GDM1 (cell line): ENCODE data around the gene SIGLEC12.
"Not testable (repeated sequence)": the region's sequence is repeated elsewhere in the genome, so short reads cannot be mapped to it uniquely, and the experiment has no call there.

Experiments used
- DNase-seq: peaks from one replicate; lab custom pipeline; 2025; lab: John Stamatoyannopoulos, UW

The SIGLEC12 gene

DNA sequence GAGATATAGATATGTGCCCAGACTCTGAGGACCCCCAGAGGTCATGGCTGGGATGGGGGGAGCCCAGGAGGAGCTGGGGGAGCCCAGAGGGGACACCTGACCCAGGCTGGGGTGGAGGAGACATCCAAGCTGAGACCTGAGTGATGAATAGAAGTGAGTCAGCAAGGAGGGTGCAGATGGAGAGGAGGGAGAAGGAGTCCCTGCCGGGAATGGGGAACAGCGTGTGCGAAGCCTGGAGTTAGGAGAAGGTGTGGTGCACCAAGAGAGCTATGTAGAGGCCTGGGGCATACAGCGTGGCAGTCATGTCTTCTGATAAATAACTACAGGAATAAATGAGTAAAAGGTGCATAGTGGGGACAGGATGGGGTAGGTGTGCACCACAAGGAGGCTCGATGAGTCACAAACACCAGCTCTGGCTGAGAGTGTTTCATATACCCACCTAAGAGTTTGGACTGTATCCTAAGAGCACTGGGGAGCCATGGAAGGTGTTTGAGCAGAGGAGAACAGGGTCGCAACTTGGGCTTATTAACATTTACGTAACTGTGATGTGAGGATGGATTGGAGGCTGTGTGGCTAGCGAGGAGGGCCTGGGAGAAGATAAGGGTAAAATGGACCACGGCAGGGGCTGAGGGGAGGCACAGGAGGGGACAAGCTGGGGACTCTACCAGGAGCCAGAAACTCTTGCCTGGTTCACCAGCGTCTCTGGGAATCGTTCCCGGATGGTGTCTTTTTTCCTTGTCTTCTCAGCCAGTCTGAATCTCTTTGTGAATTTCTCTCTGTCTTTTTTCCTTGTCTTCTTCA is 21.9 kb downstream of the SIGLEC12 start:
- DNase-seq = no peak

GRCh38 chr19:51478381-51479234 is 23.0 kb downstream of the SIGLEC12 start, which contains the start of gene CEACAM18:
TSS of gene CEACAM18 (plus strand) at chr19:51478539.
- no peak for DNase-seq

DNA sequence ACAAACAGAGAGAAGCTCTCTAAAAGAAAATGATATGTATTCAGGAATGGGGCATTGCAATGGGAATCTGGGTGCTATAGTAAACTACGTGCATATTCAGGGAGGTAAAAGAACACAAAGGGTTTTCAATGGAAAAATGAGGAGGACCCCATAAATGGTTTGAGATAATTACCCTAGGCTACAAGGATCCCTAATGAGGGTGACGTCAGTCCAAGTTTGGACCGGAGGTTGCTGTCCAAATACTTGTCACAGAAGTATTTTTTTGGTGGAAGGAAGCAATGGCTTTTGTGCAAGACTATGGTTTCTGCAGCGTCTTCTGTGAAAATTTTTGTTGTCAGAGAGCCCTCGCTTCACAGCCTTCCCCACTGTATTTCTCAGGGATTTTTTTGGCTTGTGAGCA is 24.3 kb downstream of the SIGLEC12 start:
- no peak for DNase-seq

DNA sequence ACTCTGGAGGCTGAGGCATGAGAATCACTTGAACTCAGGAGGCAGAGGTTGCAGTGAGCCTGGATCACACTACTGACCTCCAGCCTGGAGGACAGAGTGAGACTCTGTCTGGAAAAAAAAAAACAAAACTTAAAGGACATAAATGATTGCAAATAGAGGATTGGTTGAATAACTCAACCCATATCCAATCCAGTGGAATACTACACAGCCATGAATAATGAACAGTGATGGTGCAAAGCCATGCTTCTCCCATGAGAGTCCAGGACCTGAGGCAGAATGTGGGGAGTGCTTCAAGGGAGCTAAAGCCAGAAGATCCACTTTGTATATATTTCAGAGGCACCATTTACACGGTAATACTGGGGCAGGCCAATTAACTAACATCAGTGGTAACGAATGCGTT is 25.4 kb downstream of the SIGLEC12 start:
- DNase-seq = no peak

GRCh38 chr19:51473009-51473707 is 28.4 kb downstream of the SIGLEC12 start:
- DNase-seq = peak; percentile 67

DNA sequence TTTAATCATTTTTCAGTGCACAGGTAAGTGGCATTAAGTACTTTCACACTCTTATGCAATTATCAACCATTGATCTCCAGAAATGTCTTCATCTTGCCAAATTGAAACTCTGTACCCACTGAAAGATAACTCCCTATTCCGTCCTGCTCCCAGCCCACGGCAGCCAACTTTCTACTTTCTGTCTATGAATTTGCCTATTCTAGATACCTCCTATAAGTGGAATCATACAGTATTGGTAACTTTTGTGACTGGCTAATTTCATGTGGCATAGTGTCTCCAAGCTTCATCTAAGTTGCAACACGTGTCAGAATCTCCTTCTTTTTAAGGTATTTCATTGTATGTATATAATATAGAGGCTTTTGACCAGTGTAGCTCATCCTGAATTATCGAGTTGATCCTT is 29.0 kb downstream of the SIGLEC12 start:
- DNase-seq = no peak

DNA sequence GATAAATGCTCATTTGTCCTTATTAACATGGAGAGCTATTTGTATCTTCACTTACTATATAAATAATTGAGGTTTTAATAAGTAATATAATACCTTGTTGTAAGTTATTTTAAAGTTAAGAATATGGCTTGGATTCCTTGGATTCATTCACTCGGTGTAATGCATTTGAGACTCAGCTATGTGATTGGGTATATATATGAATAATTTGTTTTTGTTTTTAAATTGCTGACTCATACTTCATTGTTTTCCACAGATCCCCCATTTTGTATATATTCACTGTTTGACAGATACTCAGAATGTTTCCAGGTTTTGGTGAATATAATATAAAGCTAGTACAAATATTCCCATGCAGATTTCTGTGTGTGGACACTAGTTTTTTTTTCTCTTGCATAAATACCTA is 30.1 kb downstream of the SIGLEC12 start:
- no peak for DNase-seq

GRCh38 chr19:51470966-51471365 is 30.6 kb downstream of the SIGLEC12 start:
- DNase-seq = no peak

GRCh38 chr19:51469629-51470028 is 32.0 kb downstream of the SIGLEC12 start:
- no peak for DNase-seq

DNA sequence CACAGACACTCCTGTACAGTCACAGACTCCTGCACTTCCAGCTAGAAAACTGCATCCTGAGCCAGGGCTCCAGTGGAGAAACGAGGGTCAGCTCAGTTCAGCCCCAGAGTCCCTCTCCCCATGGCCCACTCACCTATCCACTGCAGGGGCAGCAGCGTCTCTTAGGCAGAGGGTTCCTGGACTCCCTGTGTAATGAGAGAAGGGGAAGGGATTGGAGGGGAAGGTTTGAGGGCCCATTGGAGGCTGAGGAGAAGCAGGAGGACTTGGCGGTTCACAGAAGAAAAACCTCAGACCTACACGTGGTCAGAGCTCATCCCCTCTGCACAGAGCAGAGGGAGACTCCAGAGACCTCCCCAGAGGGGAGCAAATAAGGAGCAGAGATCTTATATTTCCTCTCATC is 32.4 kb downstream of the SIGLEC12 start:
- peak; percentile 56 for DNase-seq

- DNase-seq = peak; percentile 12
Observed at GRCh38 chr19:51468545-51468920, 33.1 kb downstream of the SIGLEC12 start.

- DNase-seq = peak; percentile 81
Observed at GRCh38 chr19:51467864-51468544, 33.6 kb downstream of the SIGLEC12 start.

- DNase-seq = no peak
Observed at GRCh38 chr19:51466723-51467122, 34.9 kb downstream of the SIGLEC12 start.

GRCh38 chr19:51463976-51464581 is 37.5 kb downstream of the SIGLEC12 start:
- DNase-seq = not testable (repeated sequence)

DNA sequence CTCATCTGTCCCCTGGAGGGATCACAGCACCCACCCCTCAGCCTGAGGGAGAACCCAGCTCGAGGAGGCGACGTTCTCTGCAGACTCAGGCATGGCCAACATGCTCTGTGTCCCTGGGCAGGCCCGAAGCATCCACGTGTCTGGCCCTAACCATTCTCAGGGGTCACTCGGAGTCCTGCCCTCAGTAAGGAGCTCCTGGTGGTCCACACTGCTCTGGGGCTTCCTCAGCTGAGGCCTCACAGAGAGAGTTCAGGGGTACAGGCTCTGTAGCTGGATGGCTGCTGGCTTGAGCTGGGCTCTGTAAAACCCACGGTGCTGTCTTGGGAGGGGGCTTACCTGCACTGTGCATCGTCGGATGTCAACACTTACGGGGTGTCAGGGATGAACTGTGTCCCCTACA is 38.9 kb downstream of the SIGLEC12 start:
- no peak for DNase-seq

DNA sequence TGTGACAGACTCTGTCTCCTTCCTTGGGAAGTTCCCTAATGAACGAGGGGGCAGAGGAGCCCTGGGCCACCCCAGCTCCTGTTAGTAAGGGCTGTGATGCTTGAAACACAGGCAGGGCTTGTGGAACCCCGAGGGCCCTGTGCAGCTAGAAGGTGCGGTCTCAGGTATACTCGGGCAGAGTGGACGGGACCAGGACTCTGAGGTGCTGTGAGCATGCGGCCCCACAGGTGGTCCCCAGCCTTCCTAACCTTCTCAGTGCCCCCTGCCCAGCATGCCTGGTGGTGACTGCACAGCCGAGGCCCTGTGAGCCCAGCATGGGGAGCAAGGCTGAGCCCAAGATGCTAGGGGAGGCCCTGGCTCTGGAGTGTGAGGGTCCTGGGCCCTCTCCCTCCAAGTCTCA is 39.3 kb downstream of the SIGLEC12 start:
- DNase-seq = no peak

GRCh38 chr19:51461723-51462161 is 39.9 kb downstream of the SIGLEC12 start:
- DNase-seq = peak; percentile 16

DNA sequence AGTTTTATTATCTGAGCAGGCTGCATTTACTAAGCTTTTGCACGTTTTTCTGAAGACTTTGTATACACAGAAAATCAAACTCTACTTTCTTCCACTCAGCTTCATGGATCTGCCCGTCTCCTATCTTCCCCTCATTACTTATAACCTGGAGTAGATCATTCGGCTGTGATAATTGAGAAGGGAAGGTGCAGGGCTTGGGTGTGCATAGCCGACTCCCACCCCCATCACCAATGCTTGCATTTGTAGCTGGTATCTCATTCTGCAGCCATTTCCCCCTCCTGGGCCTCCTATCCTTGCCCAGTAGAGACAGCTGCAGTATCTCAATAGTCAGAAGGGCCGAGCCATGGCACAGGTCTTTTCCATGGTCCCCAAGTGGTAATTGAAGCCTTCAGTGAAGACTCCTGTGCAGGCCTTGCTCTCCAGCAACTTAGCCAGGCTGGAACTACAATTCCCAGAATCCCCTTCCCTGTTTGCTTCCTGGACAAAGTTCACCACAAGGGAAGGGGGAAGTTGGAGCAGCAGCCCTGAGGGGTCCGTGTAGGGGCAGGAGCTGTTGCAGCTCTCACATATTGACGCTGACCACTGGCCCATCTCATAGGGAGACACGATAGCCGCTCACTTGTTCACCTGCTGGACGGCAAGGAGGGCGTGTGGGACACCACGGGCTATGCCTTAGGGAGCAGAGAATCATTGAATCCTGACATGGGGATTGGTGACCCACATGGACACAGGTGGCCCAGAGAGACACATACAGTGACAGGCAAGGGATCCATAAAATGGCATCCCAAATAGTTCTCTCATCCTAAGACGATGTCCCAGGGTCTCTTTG is 41.2 kb downstream of the SIGLEC12 start:
- DNase-seq = peak; percentile 64

DNA sequence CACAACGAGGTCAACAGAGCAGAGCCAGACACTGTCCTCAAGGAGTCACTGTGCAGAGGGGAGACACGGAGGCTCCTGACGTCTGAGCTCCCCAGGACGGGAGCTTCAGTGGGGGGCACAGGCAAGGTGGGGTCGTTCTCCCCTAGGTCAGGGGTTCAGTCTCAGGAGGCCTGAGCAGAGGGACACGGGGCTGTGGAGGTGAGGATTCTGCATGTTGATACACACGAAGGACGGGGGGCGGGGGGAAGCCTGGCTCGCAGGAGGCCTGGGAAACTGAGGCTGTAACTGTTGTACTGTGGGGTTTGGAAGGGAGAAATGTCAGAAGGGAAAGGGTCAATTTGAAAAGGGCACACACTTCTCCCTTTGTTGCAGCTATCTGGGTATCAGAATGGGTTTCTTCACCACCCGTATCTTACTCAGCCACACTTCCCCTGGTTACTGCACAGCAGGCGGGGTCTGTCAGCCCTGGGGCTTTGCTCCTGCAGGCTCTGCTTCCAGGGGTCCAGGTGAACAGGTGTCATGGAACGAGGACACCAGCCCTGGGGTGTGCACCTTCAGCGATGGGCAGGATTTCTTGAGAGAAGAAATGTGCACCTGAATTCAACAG is 42.6 kb downstream of the SIGLEC12 start:
- no peak for DNase-seq

DNA sequence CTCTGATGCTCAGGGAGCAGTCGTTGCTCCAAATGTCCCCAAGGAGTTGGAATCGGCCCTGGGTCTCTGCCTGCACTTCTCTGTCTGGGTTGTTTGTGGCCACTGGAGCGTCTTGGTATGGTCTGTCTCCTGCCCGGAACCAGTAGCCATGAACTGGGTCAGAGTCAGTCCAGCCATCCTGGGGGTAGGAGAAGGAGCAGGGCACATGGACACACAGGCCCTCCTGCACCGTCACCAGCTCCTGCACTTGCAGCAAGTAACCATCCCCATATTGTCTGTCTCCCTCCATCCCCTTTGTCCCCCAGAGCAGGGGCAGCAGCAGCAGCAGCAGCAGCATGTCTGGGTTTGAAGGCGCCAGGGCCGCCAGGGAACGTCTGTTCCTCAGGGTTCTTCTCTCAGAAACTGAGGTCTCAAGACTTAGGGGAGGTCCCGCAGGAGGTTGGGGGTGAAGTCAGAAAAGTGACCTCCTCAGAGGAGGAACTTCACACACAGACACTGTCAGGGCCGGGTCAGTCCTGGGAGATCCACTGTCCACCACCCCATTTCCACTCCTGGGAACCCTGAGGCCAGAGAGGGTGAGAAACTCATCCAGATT is 43.5 kb downstream of the SIGLEC12 start, which contains the start of gene SIGLEC8:
TSS of gene SIGLEC8 (minus strand) at position 404 of the 595 bp plus-strand sequence. CDS start at position 337, 67 bp downstream.
- DNase-seq = no peak
